Suprapubic skin (tissue), 4 donors: ENCODE measurements around the gene SATB1.
"Not testable (repeated sequence)": the region's sequence is repeated elsewhere in the genome, so short reads cannot be mapped to it uniquely, and the experiment has no call there.

Experiments used
- CTCF ChIP-seq, 2 donors: fragments of 200-600 bp in 1 of 2; fragments of 450-650 bp in 1 of 2; sonication (generic) in 1 of 2; IDR thresholded peaks; one replicate each; pipeline ENCODE4 v1.5.1; 2016 to 2019; ENCODE audit warnings: antibody characterized with exemption in 2 of 2, mild to moderate bottlenecking in 1 of 2, moderate library complexity in 1 of 2
- POLR2A ChIP-seq, 2 donors: fragments of 450-650 bp; IDR thresholded peaks; one replicate each; pipeline ENCODE4 v1.6.1; 2017; ENCODE audit warnings: antibody characterized with exemption in 2 of 2, mild to moderate bottlenecking in 2 of 2, moderate library complexity in 2 of 2
- POLR2AphosphoS5 ChIP-seq, 3 donors: sonication (generic); formaldehyde crosslinking; IDR thresholded peaks; one replicate each; pipeline ENCODE4 v1.6.1; 2017; ENCODE audit warnings: antibody characterized with exemption in 3 of 3

- TF ChIP-seq CTCF, POLR2AphosphoS5, POLR2A (IDR thresholded peaks at IDR 0.05): not testable (repeated sequence)
Observed at GRCh38 chr3:18449618-18450017, 24.5 kb upstream of the SATB1 start.
